GM19395 (cell line): ENCODE measurements around the gene PHACTR3.
"Not testable (repeated sequence)": the region's sequence is repeated elsewhere in the genome, so short reads cannot be mapped to it uniquely, and the experiment has no call there.

Experiments used
- ATAC-seq: cut with Tn5 transposase; IDR thresholded peaks from one replicate; pipeline ENCODE4 v1.9.1; 2021; ENCODE audit warnings: mild to moderate bottlenecking, moderate library complexity; ENCODE audit not compliant: unreplicated experiment

The PHACTR3 gene

DNA sequence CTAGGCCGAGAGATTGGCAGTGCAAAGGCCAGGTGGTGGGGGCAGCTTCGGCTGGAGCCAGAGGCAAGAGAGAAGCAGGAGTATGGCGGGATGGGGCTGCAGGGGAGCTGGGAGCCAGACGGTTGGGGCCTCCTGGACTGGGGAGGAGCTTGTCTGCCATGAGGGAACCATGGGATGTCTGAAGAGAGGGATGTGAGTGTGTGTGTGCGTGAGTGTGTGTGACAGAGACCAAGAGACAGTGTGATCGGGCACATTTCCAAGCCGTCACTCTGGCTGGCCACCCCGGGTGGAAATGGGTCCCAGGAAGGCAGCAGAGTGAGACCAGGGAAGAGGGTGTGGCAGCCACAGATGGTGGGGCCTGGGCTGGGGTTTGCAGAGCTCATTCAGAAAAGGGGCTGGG, 13.8 kb downstream of the PHACTR3 start:
- ATAC-seq: no peak

- not testable (repeated sequence) for ATAC-seq
Observed at GRCh38 chr20:59618585-59618984, 14.2 kb downstream of the PHACTR3 start.

DNA sequence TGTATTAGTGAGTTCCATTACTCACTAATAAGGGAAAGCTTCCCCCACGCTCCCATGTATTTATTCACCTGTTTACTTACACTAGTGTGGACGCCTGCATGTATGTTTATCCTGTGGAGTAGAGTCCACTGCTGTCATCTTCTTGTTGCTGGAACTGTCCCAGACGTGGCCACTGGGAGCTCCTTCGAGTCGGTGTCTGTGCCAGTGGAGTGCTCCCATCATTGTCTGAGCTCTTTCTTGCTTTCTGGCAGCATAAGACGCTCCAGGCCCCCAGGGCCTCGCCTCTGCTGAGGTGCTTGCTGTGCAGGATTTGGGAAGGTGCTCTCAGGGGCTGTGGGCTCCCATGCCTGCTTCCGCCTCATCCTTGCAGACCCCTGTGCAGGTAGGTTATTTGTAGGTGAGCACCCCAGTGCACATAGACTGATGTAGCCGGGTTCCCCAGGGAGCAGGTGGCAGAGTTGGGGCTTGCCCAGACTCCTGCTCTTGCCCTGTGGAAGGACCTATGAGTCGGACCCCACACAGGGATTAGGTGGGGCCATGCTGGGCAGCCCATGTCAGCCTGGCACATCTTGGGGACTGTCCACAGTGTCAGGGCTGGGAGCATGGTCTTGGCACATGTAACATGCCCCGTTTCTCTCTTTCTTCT, 16.6 kb downstream of the PHACTR3 start:
- no peak for ATAC-seq

- no peak for ATAC-seq
Observed at GRCh38 chr20:59622496-59622895, 18.2 kb downstream of the PHACTR3 start.

GRCh38 chr20:59623133-59623532, 18.8 kb downstream of the PHACTR3 start:
- ATAC-seq: no peak

GRCh38 chr20:59623583-59623982, 19.2 kb downstream of the PHACTR3 start:
- ATAC-seq: no peak

GRCh38 chr20:59624401-59624800, 20.1 kb downstream of the PHACTR3 start:
- no peak for ATAC-seq

GRCh38 chr20:59625214-59625922, 21.0 kb downstream of the PHACTR3 start:
- no peak for ATAC-seq

DNA sequence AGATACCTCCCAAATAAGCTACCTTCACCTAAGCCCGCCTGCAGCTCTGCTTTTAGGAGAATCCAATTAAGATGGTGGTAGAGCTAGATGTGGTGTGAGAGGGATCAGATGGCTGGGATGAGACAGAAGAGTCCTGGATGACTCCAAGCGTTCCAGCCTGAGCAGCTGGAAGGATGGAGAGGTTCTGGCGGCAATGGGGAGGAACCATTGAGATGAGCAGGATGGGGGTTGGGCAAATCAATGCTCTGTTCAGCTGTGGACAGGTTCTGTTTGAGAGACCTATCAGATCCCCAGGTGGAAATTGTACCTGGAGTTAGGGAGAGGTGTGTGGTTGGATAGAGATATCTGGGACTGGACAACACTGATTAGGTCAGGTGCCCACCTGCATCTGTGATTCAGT, 23.0 kb downstream of the PHACTR3 start:
- no peak for ATAC-seq

- ATAC-seq: no peak
Observed at GRCh38 chr20:59628171-59628570, 23.8 kb downstream of the PHACTR3 start.

- no peak for ATAC-seq
Observed at GRCh38 chr20:59629141-59630045, 25.1 kb downstream of the PHACTR3 start.

DNA sequence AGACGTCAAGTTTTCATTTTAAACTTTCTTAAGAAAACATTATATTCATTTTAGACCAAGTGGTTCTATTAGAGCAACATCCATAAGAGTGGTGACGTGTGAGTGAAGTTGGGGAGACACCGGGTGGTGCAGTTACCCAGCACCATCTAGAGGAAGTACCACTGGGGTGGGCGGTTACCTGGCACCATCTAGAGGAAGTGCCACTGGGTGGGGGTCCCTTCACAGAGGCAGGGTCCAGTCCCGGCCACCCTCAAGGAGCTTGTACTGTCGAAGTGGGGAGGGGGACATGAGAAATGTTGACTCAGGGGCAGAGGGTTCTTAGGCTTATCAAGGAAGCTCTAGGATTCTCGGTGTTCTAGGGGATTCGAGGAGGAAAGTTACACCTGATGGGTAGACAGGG, 26.2 kb downstream of the PHACTR3 start:
- no peak for ATAC-seq

DNA sequence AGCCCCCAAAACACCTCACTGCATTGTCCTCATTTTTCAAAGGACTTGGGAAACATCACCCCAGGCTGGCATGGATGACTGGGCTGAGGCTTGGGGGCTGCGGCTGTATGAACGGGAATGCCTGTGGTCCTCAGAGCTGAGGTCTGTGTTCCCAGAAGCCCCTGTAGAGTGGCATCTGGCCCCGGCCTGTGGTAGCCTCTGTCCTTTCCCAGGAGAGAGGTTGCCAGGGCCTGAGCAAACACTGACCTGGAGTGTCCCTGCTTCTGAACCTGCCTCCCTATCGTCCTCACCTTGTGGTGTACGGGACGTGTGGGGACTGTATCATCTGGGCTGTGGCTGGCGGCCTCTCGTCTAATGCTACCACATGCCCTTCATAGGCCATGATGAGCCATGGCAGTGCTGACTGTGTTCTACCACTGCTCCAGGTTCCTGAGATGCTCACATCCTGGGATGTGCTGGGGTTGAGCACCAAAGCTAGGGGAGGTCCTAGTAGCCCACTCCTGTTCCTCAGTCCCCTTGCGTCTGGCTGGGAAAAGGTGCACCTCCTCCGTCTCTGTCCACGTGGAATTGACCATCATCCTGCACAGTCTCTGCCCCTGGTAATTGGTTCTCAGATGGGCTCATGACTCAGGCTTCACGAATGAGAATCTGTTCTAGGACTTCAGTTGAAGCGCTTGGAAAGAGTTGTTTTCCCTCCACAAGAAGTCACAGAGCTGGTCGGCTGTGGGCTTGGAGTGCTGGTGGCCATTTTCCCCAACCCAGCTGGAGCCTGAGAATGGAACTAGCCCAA, 27.6 kb downstream of the PHACTR3 start:
- ATAC-seq: no peak

DNA sequence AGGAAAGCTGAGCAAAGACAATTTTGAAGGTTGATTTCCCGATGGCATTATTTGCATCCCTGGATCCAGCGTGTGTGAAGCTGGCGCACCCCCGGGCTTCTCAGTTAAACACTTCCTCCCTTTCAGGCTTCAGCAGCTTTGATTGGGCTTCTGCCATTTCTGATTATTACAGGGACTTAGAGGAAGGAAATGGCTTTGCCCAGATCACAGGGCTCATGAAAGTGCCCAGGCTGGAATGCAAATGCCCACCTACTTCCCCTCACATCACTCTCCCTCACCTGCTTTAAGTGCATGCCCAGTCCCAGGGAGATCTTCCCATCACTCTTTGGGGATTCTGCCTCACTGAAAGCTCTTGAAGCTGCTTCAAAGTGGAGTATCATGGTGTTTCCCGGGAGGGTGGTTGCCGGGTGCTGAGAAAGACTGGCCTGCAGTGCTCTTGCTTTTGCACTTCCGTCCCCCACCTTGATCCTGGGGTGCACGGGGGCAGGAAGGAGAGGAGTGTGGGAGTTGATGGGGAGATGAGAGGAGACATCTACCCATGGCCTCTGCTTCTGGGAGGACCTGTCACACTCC, 28.3 kb downstream of the PHACTR3 start:
- ATAC-seq: no peak

- no peak for ATAC-seq
Observed at GRCh38 chr20:59633656-59634251, 29.4 kb downstream of the PHACTR3 start.

DNA sequence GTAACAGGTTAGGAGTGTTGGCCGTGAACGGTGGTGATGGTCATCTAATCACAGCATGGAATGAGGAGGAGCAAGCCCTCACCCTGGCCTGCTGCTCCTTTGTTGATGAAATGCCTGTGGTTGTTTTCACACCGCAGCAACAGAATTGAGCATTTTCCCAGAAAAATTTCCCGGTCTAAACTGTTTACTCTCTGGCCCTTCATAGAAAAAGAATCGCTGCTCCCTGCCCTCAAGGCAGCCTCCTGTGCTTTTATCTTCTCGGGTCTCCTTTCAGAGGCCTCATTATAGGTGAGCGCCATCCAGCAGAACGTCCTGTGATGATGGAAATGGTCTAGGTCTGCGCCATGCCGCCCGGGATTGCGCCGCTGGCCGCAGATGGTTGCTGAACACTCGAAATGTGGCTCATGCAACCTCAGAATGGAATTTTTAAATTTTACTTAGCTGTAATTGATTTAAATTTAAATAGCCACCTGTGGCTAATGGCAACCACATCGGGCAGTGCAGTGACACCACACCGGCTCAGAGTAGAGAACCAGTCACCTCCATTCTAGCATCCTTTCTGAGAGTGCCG, 30.2 kb downstream of the PHACTR3 start:
- no peak for ATAC-seq

DNA sequence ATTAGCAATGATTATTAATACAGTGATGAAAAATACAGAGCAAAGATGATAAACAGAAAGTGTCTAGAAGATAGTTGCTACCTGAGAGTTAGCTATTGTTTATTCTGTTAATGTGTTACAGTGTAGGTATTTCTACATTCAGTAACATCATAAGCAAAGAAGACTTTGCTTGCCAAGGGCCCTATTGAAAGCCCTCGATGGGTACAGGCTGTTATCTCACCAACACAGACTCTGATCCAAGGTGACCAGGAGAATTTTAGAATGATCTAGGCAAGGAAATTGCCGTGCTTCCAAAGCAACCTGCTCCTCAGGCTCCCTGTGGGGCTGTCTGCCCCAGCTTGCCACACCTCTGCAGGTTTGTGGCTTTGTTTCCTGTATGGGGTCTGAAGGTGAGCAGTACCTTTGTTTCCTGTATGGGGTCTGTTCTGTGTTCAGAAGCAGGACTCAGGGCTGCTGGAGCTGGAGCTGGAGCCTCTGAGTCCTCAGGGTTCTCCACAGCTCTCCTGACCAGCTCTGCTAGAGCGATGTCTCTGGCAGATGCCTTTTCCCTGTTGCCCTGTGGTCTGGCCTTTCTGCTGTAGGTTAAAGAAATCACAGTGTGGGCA, 32.5 kb downstream of the PHACTR3 start:
- no peak for ATAC-seq

DNA sequence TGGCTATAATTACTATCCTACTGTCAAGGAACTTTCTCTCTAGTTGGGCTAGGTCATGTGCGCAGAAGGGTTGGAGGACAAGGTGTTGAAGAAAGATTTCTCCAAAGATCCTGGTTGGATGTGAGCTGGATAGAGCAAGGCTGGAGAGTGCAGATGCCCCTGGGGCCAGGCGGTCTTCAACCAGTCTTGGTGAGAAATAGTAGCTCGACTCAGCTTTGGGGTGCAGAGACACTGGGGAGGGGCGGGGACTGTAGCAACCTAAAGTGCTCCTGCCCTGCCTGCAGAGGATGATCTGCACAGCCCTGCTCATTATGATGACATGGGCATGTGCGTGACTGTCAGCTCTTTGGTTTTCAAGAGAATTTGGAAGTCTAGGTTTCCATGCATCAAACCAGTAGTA, 35.9 kb downstream of the PHACTR3 start:
- ATAC-seq: no peak

DNA sequence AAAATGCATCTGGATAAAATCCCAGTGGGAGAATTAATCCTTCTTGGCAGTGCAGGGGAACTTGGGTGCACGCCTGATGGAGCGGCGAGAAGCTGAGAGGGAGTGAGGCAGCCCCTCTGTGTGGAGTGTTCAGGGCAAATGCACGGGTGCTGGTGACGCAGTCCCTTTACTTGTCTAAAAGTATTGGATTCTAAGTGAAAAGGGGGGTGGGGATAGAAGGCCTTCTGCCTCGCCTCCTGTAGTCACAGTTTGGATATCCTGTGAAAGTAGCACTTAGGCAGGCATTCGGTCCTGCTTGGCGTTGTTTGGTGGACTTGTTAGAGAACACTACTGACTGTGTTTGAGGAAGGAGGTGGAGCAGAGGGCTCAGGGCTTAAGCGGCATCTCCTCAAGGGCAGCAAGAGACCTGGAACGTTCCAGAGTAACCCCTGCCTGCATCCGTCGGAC, 39.3 kb downstream of the PHACTR3 start:
- ATAC-seq: no peak
